CD14-positive monocyte (primary cell): Measurements from ENCODE around the gene CTPS1. TPM values are rescaled to one million over a fixed set of nuclear protein-coding genes. Genes with fewer than 3 reads are reported as not detected.

Experiments
- DNase-seq, 3 donors: peaks; one replicate each; pipeline ENCODE4 v3.0.0-alpha.2; 2011 to 2022
- H2AFZ ChIP-seq: 2 replicates; pipeline ENCODE4 v1.6.0; 2012; ENCODE audit warnings: mild to moderate bottlenecking, low read depth, low read length, inconsistent platforms; ENCODE audit not compliant: insufficient read depth, poor library complexity, severe bottlenecking
- H3K27ac ChIP-seq, 2 donors: 1 replicate in 1 of 2; 2 replicates in 1 of 2; pipeline ENCODE4 v1.5.1; 2012 to 2013; ENCODE audit warnings: low read length in 2 of 2, control low read depth in 1 of 2, inconsistent platforms in 1 of 2, low read depth in 1 of 2, mild to moderate bottlenecking in 1 of 2
- H3K27me3 ChIP-seq, 2 donors: one replicate each; pipeline versions ENCODE4 v1.6.0 to v1.6.1; 2011 to 2013; ENCODE audit warnings: low read length in 2 of 2; ENCODE audit not compliant: control insufficient read depth in 2 of 2, insufficient read depth in 2 of 2
- H3K36me3 ChIP-seq, 2 donors: replicated peaks in 1 of 2; 1 replicate in 1 of 2; 2 replicates in 1 of 2; pipeline versions ENCODE4 v1.5.1 to v1.6.1; 2012 to 2013; ENCODE audit warnings: low read length in 2 of 2, control low read depth in 1 of 2, inconsistent platforms in 1 of 2, mild to moderate bottlenecking in 1 of 2; ENCODE audit not compliant: insufficient read depth in 2 of 2, control insufficient read depth in 1 of 2
- H3K4me1 ChIP-seq, 2 donors: 1 replicate in 1 of 2; 2 replicates in 1 of 2; pipeline versions ENCODE4 v1.5.1 to v1.6.1; 2012 to 2013; ENCODE audit warnings: low read length in 2 of 2, control low read depth in 1 of 2, inconsistent platforms in 1 of 2, mild to moderate bottlenecking in 1 of 2, moderate library complexity in 1 of 2; ENCODE audit not compliant: insufficient read depth in 2 of 2, control insufficient read depth in 1 of 2
- H3K4me2 ChIP-seq: replicated peaks from 2 replicates; pipeline ENCODE3; 2012; ENCODE audit warnings: low read length, moderate library complexity, mild to moderate bottlenecking; ENCODE audit not compliant: poor library complexity, severe bottlenecking; ENCODE audit errors: extremely low read depth
- H3K4me3 ChIP-seq, 3 experiments: fragments of 200-600 bp in 1 of 3; sonication (generic) in 1 of 3; replicated peaks in 1 of 3; 1 replicate in 2 of 3; 2 replicates in 1 of 3; pipeline ENCODE4 v1.5.1; 2011 to 2013; ENCODE audit warnings: low read length in 3 of 3, mild to moderate bottlenecking in 3 of 3, control low read depth in 2 of 3, low read depth in 2 of 3, inconsistent platforms in 1 of 3, moderate library complexity in 1 of 3
- H3K79me2 ChIP-seq: 2 replicates; pipeline ENCODE4 v1.6.0; 2012; ENCODE audit warnings: mild to moderate bottlenecking, control low read depth, inconsistent platforms, low read length, moderate library complexity; ENCODE audit not compliant: insufficient read depth
- H3K9ac ChIP-seq: 2 replicates; pipeline ENCODE4 v1.6.0; 2017; ENCODE audit warnings: low read length, mild to moderate bottlenecking; ENCODE audit not compliant: insufficient read depth, poor library complexity, severe bottlenecking
- H3K9me3 ChIP-seq, 2 donors: replicated peaks in 1 of 2; 1 replicate in 1 of 2; 2 replicates in 1 of 2; pipeline versions ENCODE4 v1.5.1 to v1.6.1; 2012 to 2013; ENCODE audit warnings: low read length in 2 of 2, control low read depth in 1 of 2; ENCODE audit not compliant: control insufficient read depth in 1 of 2, insufficient read depth in 1 of 2
- H4K20me1 ChIP-seq: 2 replicates; pipeline ENCODE4 v1.6.0; 2012; ENCODE audit warnings: mild to moderate bottlenecking, low read length, control low read depth, moderate library complexity; ENCODE audit not compliant: insufficient read depth
- H3K27ac Mint-ChIP-seq, 7 donors: one replicate each; pipeline ENCODE4 v1.8.0; 2020; ENCODE audit warnings: mild to moderate bottlenecking in 7 of 7, mixed read lengths in 7 of 7, moderate library complexity in 6 of 7, inconsistent platforms in 2 of 7
- H3K27me3 Mint-ChIP-seq, 3 donors: one replicate each; pipeline ENCODE4 v1.8.0; 2021 to 2022; ENCODE audit warnings: low read depth in 3 of 3, mild to moderate bottlenecking in 3 of 3, mixed read lengths in 3 of 3, moderate library complexity in 3 of 3, inconsistent platforms in 1 of 3
- H3K36me3 Mint-ChIP-seq, 2 donors: one replicate each; pipeline ENCODE4 v1.8.0; 2020; ENCODE audit warnings: mixed read lengths in 2 of 2, inconsistent platforms in 1 of 2, mild to moderate bottlenecking in 1 of 2
- H3K4me1 Mint-ChIP-seq: one replicate; pipeline ENCODE4 v1.8.0; 2020; ENCODE audit warnings: mild to moderate bottlenecking, mixed read lengths
- H3K4me3 Mint-ChIP-seq, 2 donors: one replicate each; pipeline ENCODE4 v1.8.0; 2020; ENCODE audit warnings: mild to moderate bottlenecking in 2 of 2, mixed read lengths in 2 of 2, moderate library complexity in 1 of 2
- H3K9me3 Mint-ChIP-seq, 7 donors: one replicate each; pipeline ENCODE4 v1.8.0; 2020 to 2022; ENCODE audit warnings: mixed read lengths in 7 of 7, mild to moderate bottlenecking in 6 of 7, moderate library complexity in 6 of 7, inconsistent platforms in 2 of 7
- CTCF ChIP-seq: fragments of 200-600 bp; IDR thresholded peaks from one replicate; pipeline ENCODE4 v1.8.0; 2022; ENCODE audit warnings: antibody characterized with exemption, mild to moderate bottlenecking
- WGBS: methylation state at CpG from one replicate; pipeline ENCODE4 v1.1.5; 2013; ENCODE audit warnings: missing lambda C conversion rate; ENCODE audit not compliant: insufficient coverage; 5-methylcytosine and 5-hydroxymethylcytosine counted together
- intact Hi-C, 2 donors: fragments of 100-400 bp; cut with micrococcal nuclease; formaldehyde crosslinking; loops; one replicate each; pipeline versions ENCODE4 v1.15.0 to v1.15.1; 2023
- polyA plus RNA-seq, 3 donors: library from polyadenylated mRNA; depleted of rRNA in 1 of 3; unstranded in 2 of 3; stranded (reverse) in 1 of 3; fragments of 300-500 nt in 2 of 3; fragments of >200 nt in 1 of 3; fragmentation: Illumina TruSeq in 2 of 3; gene quantifications; 1 replicate in 2 of 3; 2 replicates in 1 of 3; pipeline ENCODE4 v1.2.3, GENCODE V29; 2012 to 2021

CTPS1 gene
- polyA plus RNA-seq, 3 donors, result 5.3 to 8.6 (median 6.0) TPM

GRCh38 chr1:41030872-41031616, 51.5 kb downstream of the CTPS1 start:
- H3K27ac Mint-ChIP-seq, result peak overlapping the region in 2 of 7 donors; percentile 21 to 64

GRCh38 chr1:41032147-41032546, 52.7 kb downstream of the CTPS1 start:
- no peak overlapping the region for H3K4me3 ChIP-seq
- no peak overlapping the region for H3K9ac ChIP-seq
- no peaks in the 10 kb centered on the region for H3K9me3 ChIP-seq
- no peak for TF ChIP-seq CTCF
- no peaks in the 10 kb centered on the region for H3K27me3 ChIP-seq
- Mint-ChIP-seq H3K27me3 (no peaks in the 10 kb centered on the region), H3K27ac (peak overlapping the region in 1 of 7 donors; percentile 84), H3K4me1 (no peaks in the 10 kb centered on the region), H3K36me3 (peaks cover 38 to 48% of the 10 kb centered on the region in 2 donors), H3K4me3 (no peak overlapping the region), H3K9me3 (peaks cover 0 to 2% (median 0%) of the 10 kb centered on the region in 7 donors)
- WGBS, result 57% methylated on average over 1 of the region's 2 CpGs
- no peaks in the 10 kb centered on the region for H4K20me1 ChIP-seq
- peaks cover 35 to 86% of the 10 kb centered on the region in 2 donors for H3K36me3 ChIP-seq
- H3K79me2 ChIP-seq, result no peaks in the 10 kb centered on the region
- no peak overlapping the region for H3K4me2 ChIP-seq
- no peak overlapping the region for H2AFZ ChIP-seq
- DNase-seq, result no peak
- intact Hi-C loops, result no loop called here
- H3K27ac ChIP-seq, result no peak overlapping the region
- H3K4me1 ChIP-seq, result no peaks in the 10 kb centered on the region

More at GRCh38 chr1:41030872-41031616, 51.5 kb downstream of the CTPS1 start:
- Histone ChIP-seq H3K27ac (no peak overlapping the region), H2AFZ (no peak overlapping the region), H3K4me2 (no peak overlapping the region), H3K9me3 (no peaks in the 10 kb centered on the region), H3K27me3 (no peaks in the 10 kb centered on the region), H3K4me1 (no peaks in the 10 kb centered on the region), H3K79me2 (no peaks in the 10 kb centered on the region), H4K20me1 (no peaks in the 10 kb centered on the region), H3K4me3 (no peak overlapping the region), H3K9ac (no peak overlapping the region), H3K36me3 (peaks cover 28 to 86% of the 10 kb centered on the region in 2 donors)
- no peak for DNase-seq
- no peaks in the 10 kb centered on the region for H3K27me3 Mint-ChIP-seq
- no peak overlapping the region for H3K4me3 Mint-ChIP-seq
- 100% methylated on average over 4 of the region's 8 CpGs for WGBS
- peaks cover 0 to 2% (median 0%) of the 10 kb centered on the region in 7 donors for H3K9me3 Mint-ChIP-seq
- H3K4me1 Mint-ChIP-seq, result no peaks in the 10 kb centered on the region
- intact Hi-C loops, result no loop called here
- TF ChIP-seq CTCF, result no peak
- peaks cover 39 to 52% of the 10 kb centered on the region in 2 donors for H3K36me3 Mint-ChIP-seq
